ENCODE data around the gene AIFM3. TPM values are rescaled to one million over a fixed set of nuclear protein-coding genes. Genes with fewer than 3 reads are reported as not detected.

The AIFM3 gene
- total and polyA plus RNA-seq, 2 experiments from 2014 or later, result 0.65 TPM; not detected in 1

- Histone ChIP-seq H3F3A (ENCODE audit: insufficient read depth) (no peaks in the 10 kb centered on the region), H2AFZ (peak overlapping the region; percentile 51), H3K36me3 (ENCODE audit: low read depth) (no peaks in the 10 kb centered on the region; the same call in 1 of the 2 replicates), H3K27ac (no peak overlapping the region), H3K27me3 (replicated peaks; ENCODE audit: insufficient read depth) (no peaks in the 10 kb centered on the region), H3K79me2 (ENCODE audit: insufficient read depth) (peaks cover 26% of the 10 kb centered on the region), H3K4me2 (ENCODE audit: unreplicated experiment) (peak overlapping the region; percentile 20), H3K9me2 (ENCODE audit: insufficient read depth) (no peaks in the 10 kb centered on the region), H4K20me1 (ENCODE audit: insufficient read depth) (no peaks in the 10 kb centered on the region), H3K9ac (no peak overlapping the region), H3K4me1 (ENCODE audit: insufficient read depth) (peaks cover 12% of the 10 kb centered on the region), H3K9me3 (ENCODE audit: low read depth) (no peaks in the 10 kb centered on the region), H3K4me3 (peak overlapping the region; percentile 17)
- TF ChIP-seq EZH2 (IDR thresholded peaks at IDR 0.05; ENCODE audit: insufficient read depth, poor library complexity, severe bottlenecking), result no peak
- no peak for TF ChIP-seq EZH2phosphoT487 (IDR thresholded peaks at IDR 0.05; ENCODE audit: insufficient read depth, low read depth)
- peak; percentile 74 for DNase-seq
- WGBS, 2 experiments (ENCODE audit: low coverage in 1 of 2, low lambda C conversion rate in 2 of 2, missing lambda C conversion rate in 2 of 2), result 10 to 14% methylated on average over 28 to 39 of the region's 39 CpGs
- in situ Hi-C loops (cut with MboI), result no loop called here
Measured at GRCh38 chr22:20979243-20979809, 12.3 kb downstream of the AIFM3 start.

GRCh38 chr22:20979940-20980453, 12.9 kb downstream of the AIFM3 start:
- Histone ChIP-seq H3K36me3 (ENCODE audit: low read depth) (no peaks in the 10 kb centered on the region; the same call in 1 of the 2 replicates), H3K9me2 (ENCODE audit: insufficient read depth) (no peaks in the 10 kb centered on the region), H4K20me1 (ENCODE audit: insufficient read depth) (no peaks in the 10 kb centered on the region), H3K9ac (no peak overlapping the region), H3K9me3 (ENCODE audit: low read depth) (no peaks in the 10 kb centered on the region), H3K4me3 (peak overlapping the region; percentile 17), H3K27ac (no peak overlapping the region), H2AFZ (peak overlapping the region; percentile 51), H3K27me3 (replicated peaks; ENCODE audit: insufficient read depth) (no peaks in the 10 kb centered on the region), H3K4me1 (ENCODE audit: insufficient read depth) (peaks cover 12% of the 10 kb centered on the region), H3K79me2 (ENCODE audit: insufficient read depth) (peaks cover 32% of the 10 kb centered on the region), H3F3A (ENCODE audit: insufficient read depth) (no peaks in the 10 kb centered on the region), H3K4me2 (ENCODE audit: unreplicated experiment) (no peak overlapping the region)
- in situ Hi-C loops (cut with MboI), result no loop called here
- 27 to 29% methylated on average over 10 to 13 of the region's 13 CpGs for WGBS, 2 experiments (ENCODE audit: low coverage in 1 of 2, low lambda C conversion rate in 2 of 2, missing lambda C conversion rate in 2 of 2)
- no peak for DNase-seq
- TF ChIP-seq EZH2phosphoT487 (IDR thresholded peaks at IDR 0.05; ENCODE audit: insufficient read depth, low read depth) (no peak), EZH2 (IDR thresholded peaks at IDR 0.05; ENCODE audit: insufficient read depth, poor library complexity, severe bottlenecking) (no peak)

GRCh38 chr22:20980523-20980922, 13.5 kb downstream of the AIFM3 start:
- WGBS, 2 experiments (ENCODE audit: low coverage in 1 of 2, low lambda C conversion rate in 2 of 2, missing lambda C conversion rate in 2 of 2), result 90 to 94% methylated on average over 4 of the region's 4 CpGs
- H4K20me1 ChIP-seq (ENCODE audit: insufficient read depth), result no peaks in the 10 kb centered on the region
- peaks cover 12% of the 10 kb centered on the region for H3K4me1 ChIP-seq (ENCODE audit: insufficient read depth)
- in situ Hi-C loops (cut with MboI), result no loop called here
- no peak overlapping the region for H3K27ac ChIP-seq
- H3K4me3 ChIP-seq, result no peak overlapping the region
- H3K79me2 ChIP-seq (ENCODE audit: insufficient read depth), result peaks cover 38% of the 10 kb centered on the region
- H3K9me2 ChIP-seq (ENCODE audit: insufficient read depth), result no peaks in the 10 kb centered on the region
- no peaks in the 10 kb centered on the region for H3F3A ChIP-seq (ENCODE audit: insufficient read depth)
- no peaks in the 10 kb centered on the region for H3K27me3 ChIP-seq (replicated peaks; ENCODE audit: insufficient read depth)
- no peak for DNase-seq
- no peak overlapping the region for H3K4me2 ChIP-seq (ENCODE audit: unreplicated experiment)
- H2AFZ ChIP-seq, result no peak overlapping the region
- no peaks in the 10 kb centered on the region; the same call in 1 of the 2 replicates for H3K36me3 ChIP-seq (ENCODE audit: low read depth)
- no peaks in the 10 kb centered on the region for H3K9me3 ChIP-seq (ENCODE audit: low read depth)
- TF ChIP-seq EZH2phosphoT487 (IDR thresholded peaks at IDR 0.05; ENCODE audit: insufficient read depth, low read depth), result no peak
- TF ChIP-seq EZH2 (IDR thresholded peaks at IDR 0.05; ENCODE audit: insufficient read depth, poor library complexity, severe bottlenecking), result no peak
- H3K9ac ChIP-seq, result no peak overlapping the region

- peak overlapping the region; percentile 94 for H3K9ac ChIP-seq
Measured at GRCh38 chr22:20980938-20981722, 14.1 kb downstream of the AIFM3 start.

More at GRCh38 chr22:20980938-20981722, 14.1 kb downstream of the AIFM3 start:
- WGBS, 2 experiments (ENCODE audit: low coverage in 1 of 2, low lambda C conversion rate in 2 of 2, missing lambda C conversion rate in 2 of 2), result 60 to 64% methylated on average over 10 of the region's 10 CpGs
- Histone ChIP-seq H4K20me1 (ENCODE audit: insufficient read depth) (no peaks in the 10 kb centered on the region), H3K9me3 (ENCODE audit: low read depth) (no peaks in the 10 kb centered on the region), H3F3A (ENCODE audit: insufficient read depth) (no peaks in the 10 kb centered on the region), H3K27ac (peak overlapping the region; percentile 73), H3K4me2 (ENCODE audit: unreplicated experiment) (peak overlapping the region; percentile 89), H3K4me3 (peak overlapping the region; percentile 87), H3K79me2 (ENCODE audit: insufficient read depth) (peaks cover 39% of the 10 kb centered on the region), H3K27me3 (replicated peaks; ENCODE audit: insufficient read depth) (no peaks in the 10 kb centered on the region), H3K4me1 (ENCODE audit: insufficient read depth) (peaks cover 12% of the 10 kb centered on the region), H3K36me3 (ENCODE audit: low read depth) (no peaks in the 10 kb centered on the region; the same call in 1 of the 2 replicates), H3K9me2 (ENCODE audit: insufficient read depth) (no peaks in the 10 kb centered on the region), H2AFZ (peak overlapping the region; percentile 90)
- no peak for TF ChIP-seq EZH2 (IDR thresholded peaks at IDR 0.05; ENCODE audit: insufficient read depth, poor library complexity, severe bottlenecking)
- no peak for TF ChIP-seq EZH2phosphoT487 (IDR thresholded peaks at IDR 0.05; ENCODE audit: insufficient read depth, low read depth)
- in situ Hi-C loops (cut with MboI), result no loop called here
- no peak for DNase-seq

All from GM23248 (cell line).